Activated B cell treated with CpG ODN at 0.5 μM for 24 hours (primary cell): ENCODE results near the gene NRXN2. TPM values are rescaled to one million over a fixed set of nuclear protein-coding genes. Genes with fewer than 3 reads are reported as not detected.
"Not testable (repeated sequence)": the region's sequence is repeated elsewhere in the genome, so short reads cannot be mapped to it uniquely, and the experiment has no call there.

ENCODE experiments used
- ATAC-seq: fragments of 200-7000 bp; cut with Tn5 transposase; one replicate; pipeline ENCODE4 v1.10.0; 2021; ENCODE audit warnings: low read depth, mild to moderate bottlenecking, moderate library complexity
- CTCF ChIA-PET: fragments of 350-600 bp; sonication (Branson Sonifier 250); formaldehyde crosslinking; loops from one replicate; lab custom pipeline; 2021; ENCODE audit warnings: antibody characterized with exemption; lab: Charles Lee
- POLR2A ChIA-PET: fragments of 350-600 bp; sonication (Branson Sonifier 250); formaldehyde crosslinking; loops from one replicate; lab custom pipeline; 2021; ENCODE audit warnings: antibody characterized with exemption; lab: Charles Lee
- DNase-seq: peaks from one replicate; pipeline ENCODE4 v3.0.0; 2022
- H3K27ac Mint-ChIP-seq: one replicate; pipeline ENCODE4 v1.8.0; 2020; ENCODE audit warnings: mixed read lengths
- H3K27me3 Mint-ChIP-seq: one replicate; pipeline ENCODE4 v1.8.0; 2021; ENCODE audit warnings: mixed read lengths
- H3K36me3 Mint-ChIP-seq: one replicate; pipeline ENCODE4 v1.8.0; 2021; ENCODE audit warnings: low read depth, mixed read lengths
- H3K4me1 Mint-ChIP-seq: one replicate; pipeline ENCODE4 v1.8.0; 2021; ENCODE audit warnings: mixed read lengths
- H3K4me3 Mint-ChIP-seq: one replicate; pipeline ENCODE4 v1.8.0; 2020; ENCODE audit warnings: mild to moderate bottlenecking, mixed read lengths
- H3K9me3 Mint-ChIP-seq: one replicate; pipeline ENCODE4 v1.8.0; 2020; ENCODE audit warnings: mixed read lengths
- intact Hi-C: fragments of 100-400 bp; cut with micrococcal nuclease; formaldehyde crosslinking; loops from one replicate; pipeline ENCODE4 v1.15.1; 2024
- total RNA-seq: library from RNA; stranded (reverse); gene quantifications from 2 replicates; pipeline ENCODE4 v1.2.3, GENCODE V29; 2022
- TF ChIP-seq, protein P1 (sequence below): fragments of 200-600 bp; IDR thresholded peaks from one replicate; pipeline ENCODE4 v1.8.0; 2022; ENCODE audit warnings: antibody characterized with exemption, mild to moderate bottlenecking

Gene NRXN2
- total RNA-seq, 1 donor from 2014 or later: 0.73 TPM

DNA sequence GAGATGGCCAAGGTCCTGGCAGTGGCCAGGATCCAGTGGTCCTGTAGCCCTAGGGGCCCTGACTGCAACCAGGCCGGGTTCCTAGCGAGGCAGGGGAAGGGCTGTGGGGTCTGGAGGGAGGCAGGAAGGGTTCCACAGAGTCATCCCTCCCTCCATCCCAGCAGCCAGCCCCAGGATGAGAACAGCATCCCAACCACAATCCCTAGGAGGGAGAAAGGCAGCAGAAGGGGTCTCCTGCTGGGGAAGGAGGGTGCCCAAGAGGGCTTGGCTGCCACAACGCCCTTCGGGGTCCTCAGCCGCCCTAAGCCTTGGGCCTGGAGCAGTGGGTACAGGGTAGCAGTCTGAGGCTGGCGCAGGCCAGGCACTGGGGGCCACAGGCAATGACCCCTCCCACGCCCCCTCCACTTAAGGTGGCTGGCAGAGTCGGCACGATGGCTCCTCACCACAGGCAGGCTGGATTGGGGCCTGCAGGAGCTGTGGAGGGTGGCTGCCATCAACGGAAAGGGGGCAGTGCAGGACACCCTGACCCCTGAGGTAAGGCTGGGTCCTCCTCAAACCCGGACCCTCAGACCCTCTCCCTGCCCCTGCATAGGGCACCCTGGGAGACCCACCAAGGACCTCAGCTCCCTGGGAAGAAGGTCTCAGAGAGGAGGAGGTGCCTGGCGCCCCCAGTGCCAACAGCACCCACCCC is 124.7 kb downstream of the NRXN2 start:
- ChIA-PET POLR2A (no interaction called here), CTCF (no interaction called here)
- ATAC-seq: no peak
- Mint-ChIP-seq H3K27me3 (no peaks in the 10 kb centered on the region), H3K27ac (no peak overlapping the region), H3K4me3 (no peak overlapping the region), H3K4me1 (no peaks in the 10 kb centered on the region), H3K36me3 (no peaks in the 10 kb centered on the region), H3K9me3 (no peaks in the 10 kb centered on the region)
- TF ChIP-seq, protein P1, sequence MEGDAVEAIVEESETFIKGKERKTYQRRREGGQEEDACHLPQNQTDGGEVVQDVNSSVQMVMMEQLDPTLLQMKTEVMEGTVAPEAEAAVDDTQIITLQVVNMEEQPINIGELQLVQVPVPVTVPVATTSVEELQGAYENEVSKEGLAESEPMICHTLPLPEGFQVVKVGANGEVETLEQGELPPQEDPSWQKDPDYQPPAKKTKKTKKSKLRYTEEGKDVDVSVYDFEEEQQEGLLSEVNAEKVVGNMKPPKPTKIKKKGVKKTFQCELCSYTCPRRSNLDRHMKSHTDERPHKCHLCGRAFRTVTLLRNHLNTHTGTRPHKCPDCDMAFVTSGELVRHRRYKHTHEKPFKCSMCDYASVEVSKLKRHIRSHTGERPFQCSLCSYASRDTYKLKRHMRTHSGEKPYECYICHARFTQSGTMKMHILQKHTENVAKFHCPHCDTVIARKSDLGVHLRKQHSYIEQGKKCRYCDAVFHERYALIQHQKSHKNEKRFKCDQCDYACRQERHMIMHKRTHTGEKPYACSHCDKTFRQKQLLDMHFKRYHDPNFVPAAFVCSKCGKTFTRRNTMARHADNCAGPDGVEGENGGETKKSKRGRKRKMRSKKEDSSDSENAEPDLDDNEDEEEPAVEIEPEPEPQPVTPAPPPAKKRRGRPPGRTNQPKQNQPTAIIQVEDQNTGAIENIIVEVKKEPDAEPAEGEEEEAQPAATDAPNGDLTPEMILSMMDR: no peak
- intact Hi-C loops: no loop called here
- no peak for DNase-seq

DNA sequence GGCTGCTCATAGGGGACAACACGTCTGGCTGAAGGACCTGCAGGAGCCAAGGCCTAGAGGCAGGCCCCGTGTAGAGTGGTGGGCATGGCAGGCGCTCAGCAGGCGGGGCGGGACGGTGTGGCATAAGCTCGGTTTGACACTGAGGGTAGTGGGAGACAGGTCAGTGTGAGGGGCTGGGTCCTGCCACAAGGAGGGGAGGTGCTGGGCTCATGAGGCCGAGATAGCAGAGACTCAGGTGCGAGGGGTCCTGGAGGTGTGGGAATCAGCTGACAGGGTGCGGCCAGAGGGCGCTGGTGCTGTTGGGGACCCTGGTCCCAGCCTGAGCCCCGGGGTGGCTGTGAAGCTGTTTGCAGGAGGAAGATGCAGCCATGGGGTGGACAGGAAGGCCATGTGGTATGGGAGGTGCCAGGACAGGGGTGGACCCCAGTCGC is 125.3 kb downstream of the NRXN2 start:
- ChIA-PET POLR2A (no interaction called here), CTCF (interaction anchor here (1.2 kb wide), 1 partner anchor 148 kb away, joined by 3 read pairs; no protein-coding TSS in a partner anchor)
- intact Hi-C loops: no loop called here
- TF ChIP-seq, protein P1: no peak
- ATAC-seq (no peak), DNase-seq (no peak)
- Mint-ChIP-seq H3K4me1 (no peaks in the 10 kb centered on the region), H3K36me3 (no peaks in the 10 kb centered on the region), H3K9me3 (no peaks in the 10 kb centered on the region), H3K27ac (no peak overlapping the region), H3K27me3 (no peaks in the 10 kb centered on the region), H3K4me3 (no peak overlapping the region)

DNA sequence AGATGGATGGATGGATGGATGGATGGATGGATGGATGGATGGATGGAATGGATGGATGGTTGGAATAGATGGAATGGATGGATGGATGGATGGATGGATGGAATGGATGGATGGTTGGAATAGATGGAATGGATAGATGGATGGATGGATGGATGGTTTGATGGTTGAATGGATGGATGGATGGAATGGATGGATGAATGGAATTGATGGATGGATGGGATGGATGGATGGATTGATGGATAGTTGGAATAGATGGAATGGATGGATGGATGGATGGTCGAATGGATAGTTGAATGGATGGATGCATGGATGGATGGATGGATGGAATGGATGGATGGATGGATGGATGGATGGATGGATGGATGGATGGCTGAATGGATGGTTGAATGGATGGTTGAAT is 127.1 kb downstream of the NRXN2 start:
- not testable (repeated sequence) for H3K27me3 Mint-ChIP-seq

DNA sequence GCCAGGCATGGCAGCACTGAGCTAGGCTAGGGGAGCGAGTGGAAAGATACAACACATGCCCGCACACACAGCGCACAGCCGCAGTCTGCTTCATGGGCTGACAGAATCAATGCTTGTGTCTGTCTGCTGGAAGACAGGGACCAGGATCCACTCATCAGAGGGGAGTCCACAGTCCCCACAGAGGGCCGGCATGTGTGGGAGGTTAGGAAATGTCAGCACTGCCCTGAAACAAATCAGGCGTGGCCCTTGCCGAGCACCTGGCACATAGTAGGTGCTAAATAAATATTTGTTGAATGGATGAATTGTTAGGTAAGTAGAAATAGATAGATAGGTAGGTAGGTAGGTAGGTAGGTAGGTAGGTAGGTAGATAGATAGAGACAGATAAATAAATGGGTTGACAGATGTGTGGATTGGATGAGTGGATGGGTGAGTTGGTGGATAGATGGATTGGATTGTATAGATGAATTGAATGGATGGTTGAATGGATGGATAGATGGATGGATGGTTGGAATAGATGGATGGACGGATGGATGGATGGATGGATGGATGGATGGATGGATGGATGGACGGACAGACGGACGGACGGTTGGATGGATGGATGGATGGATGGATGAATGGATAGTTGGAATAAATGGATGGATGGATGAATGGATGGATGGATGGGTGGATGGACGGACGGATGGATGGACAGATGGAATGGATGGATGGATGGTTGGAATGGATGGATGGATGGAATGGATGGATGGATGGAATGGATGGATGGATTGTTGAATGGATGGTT is 128.6 kb downstream of the NRXN2 start:
- Mint-ChIP-seq H3K4me3 (no peak overlapping the region), H3K9me3 (peaks cover 2% of the 10 kb centered on the region)
- no peak for DNase-seq

More for the DNA sequence above, 127.1 kb downstream of the NRXN2 start:
- H3K9me3 Mint-ChIP-seq, H3K4me1 Mint-ChIP-seq, intact Hi-C loops, POLR2A ChIA-PET, ATAC-seq, DNase-seq, CTCF ChIA-PET, H3K27ac Mint-ChIP-seq, H3K4me3 Mint-ChIP-seq, H3K36me3 Mint-ChIP-seq: not testable (repeated sequence)

DNA sequence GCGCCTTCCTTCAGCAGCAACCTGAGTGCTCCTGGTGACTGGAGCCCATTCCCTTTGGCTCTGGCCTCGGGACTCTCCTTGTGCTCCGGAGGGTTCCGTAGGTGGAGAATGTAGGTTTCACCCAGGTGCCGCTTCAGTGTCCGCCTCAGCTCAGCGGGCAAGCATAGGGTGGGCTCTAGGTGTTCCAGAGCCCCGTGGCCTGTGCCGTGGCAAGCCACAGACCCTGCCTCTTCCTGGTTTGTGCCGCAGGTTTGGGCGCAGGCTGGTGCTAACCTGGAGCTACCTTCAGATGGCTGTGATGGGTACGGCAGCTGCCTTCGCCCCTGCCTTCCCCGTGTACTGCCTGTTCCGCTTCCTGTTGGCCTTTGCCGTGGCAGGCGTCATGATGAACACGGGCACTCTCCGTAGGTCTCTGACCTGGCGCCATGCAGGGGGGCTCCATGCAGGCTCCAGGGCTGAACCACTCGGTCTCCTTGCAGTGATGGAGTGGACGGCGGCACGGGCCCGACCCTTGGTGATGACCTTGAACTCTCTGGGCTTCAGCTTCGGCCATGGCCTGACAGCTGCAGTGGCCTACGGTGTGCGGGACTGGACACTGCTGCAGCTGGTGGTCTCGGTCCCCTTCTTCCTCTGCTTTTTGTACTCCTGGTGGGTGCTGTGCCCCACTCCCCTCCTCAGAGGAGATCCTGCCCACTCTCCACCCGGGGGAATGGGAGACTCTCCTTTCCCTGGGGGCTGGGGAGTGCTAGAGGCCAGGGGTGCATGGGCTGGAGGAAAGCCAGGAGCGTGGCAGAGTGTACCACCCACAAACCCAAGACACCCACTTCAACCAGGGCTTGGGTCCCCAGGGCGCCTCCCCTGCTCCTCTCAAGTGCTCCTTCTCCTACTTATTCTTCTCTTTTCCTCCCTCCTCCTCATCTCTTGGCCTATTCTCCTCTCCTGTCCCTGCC is 129.6 kb downstream of the NRXN2 start:
- no peaks in the 10 kb centered on the region for H3K36me3 Mint-ChIP-seq
- TF ChIP-seq, protein P1: no peak
- H3K27me3 Mint-ChIP-seq: peaks cover 7% of the 10 kb centered on the region
- ChIA-PET POLR2A (no interaction called here), CTCF (no interaction called here)
- no peak for DNase-seq
- no peak overlapping the region for H3K27ac Mint-ChIP-seq
- no peak overlapping the region for H3K4me3 Mint-ChIP-seq
- no peak for ATAC-seq
- H3K4me1 Mint-ChIP-seq: no peaks in the 10 kb centered on the region
- intact Hi-C loops: no loop called here
- H3K9me3 Mint-ChIP-seq: peaks cover 10% of the 10 kb centered on the region

More for the DNA sequence above, 128.6 kb downstream of the NRXN2 start:
- H3K27ac Mint-ChIP-seq: no peak overlapping the region
- H3K4me1 Mint-ChIP-seq: no peaks in the 10 kb centered on the region
- peaks cover 2% of the 10 kb centered on the region for H3K27me3 Mint-ChIP-seq
- TF ChIP-seq, protein P1: no peak
- H3K36me3 Mint-ChIP-seq: no peaks in the 10 kb centered on the region
- intact Hi-C loops: no loop called here
- no peak for ATAC-seq
- POLR2A ChIA-PET: no interaction called here
- CTCF ChIA-PET: no interaction called here
